HG02642 (cell line): ENCODE measurements around the gene ARL8B.
A peak's percentile ranks its signal among the peaks of the same experiment; 100 is the strongest.

ENCODE experiments used
- ATAC-seq: cut with Tn5 transposase; IDR thresholded peaks from one replicate; pipeline ENCODE4 v1.9.1; 2021; ENCODE audit warnings: mild to moderate bottlenecking; ENCODE audit not compliant: unreplicated experiment, poor library complexity

ARL8B gene

GRCh38 chr3:5184499-5184898 lies 62.4 kb downstream of the ARL8B start:
- no peak for ATAC-seq

GRCh38 chr3:5185093-5185673 lies 63.1 kb downstream of the ARL8B start:
- no peak for ATAC-seq

GRCh38 chr3:5186089-5186857 lies 64.2 kb downstream of the ARL8B start:
- ATAC-seq = no peak

- ATAC-seq = no peak
Measured at GRCh38 chr3:5186858-5187155, 64.7 kb downstream of the ARL8B start.

GRCh38 chr3:5187156-5187919 lies 65.2 kb downstream of the ARL8B start, which contains the start of gene EDEM1:
EDEM1 (plus strand) TSS chr3:5187707; CDS start chr3:5187806, 99 bp downstream.
- peak; percentile 86 for ATAC-seq

- peak; percentile 20 for ATAC-seq
Measured at GRCh38 chr3:5187920-5188418, 65.9 kb downstream of the ARL8B start.

- ATAC-seq = no peak
Measured at GRCh38 chr3:5188419-5189221, 66.5 kb downstream of the ARL8B start.

- no peak for ATAC-seq
Measured at GRCh38 chr3:5190147-5190791, 68.2 kb downstream of the ARL8B start.

GRCh38 chr3:5191555-5192304 lies 69.6 kb downstream of the ARL8B start:
- no peak for ATAC-seq

- ATAC-seq = no peak
Measured at GRCh38 chr3:5192571-5193365, 70.7 kb downstream of the ARL8B start.

- ATAC-seq = no peak
Measured at GRCh38 chr3:5194341-5194740, 72.2 kb downstream of the ARL8B start.

GRCh38 chr3:5194801-5195509 lies 72.9 kb downstream of the ARL8B start:
- ATAC-seq = peak; percentile 33

- ATAC-seq = no peak
Measured at GRCh38 chr3:5195605-5196004, 73.5 kb downstream of the ARL8B start.

- no peak for ATAC-seq
Measured at GRCh38 chr3:5197022-5197421, 74.9 kb downstream of the ARL8B start.

GRCh38 chr3:5197470-5198312 lies 75.6 kb downstream of the ARL8B start:
- ATAC-seq = peak; percentile 74

GRCh38 chr3:5198313-5198677 lies 76.2 kb downstream of the ARL8B start:
- no peak for ATAC-seq
